NK-92 treated with Interleukin-12 subunit alpha and Interleukin-12 subunit beta, amount 100 ng/mL, for 24 hours (cell line): Measurements from ENCODE around the gene BAK1.
"Not testable (repeated sequence)": the region's sequence is repeated elsewhere in the genome, so short reads cannot be mapped to it uniquely, and the experiment has no call there.

Experiments
- DNase-seq: peaks from one replicate; lab custom pipeline; 2025; lab: John Stamatoyannopoulos, UW

Gene BAK1

DNA sequence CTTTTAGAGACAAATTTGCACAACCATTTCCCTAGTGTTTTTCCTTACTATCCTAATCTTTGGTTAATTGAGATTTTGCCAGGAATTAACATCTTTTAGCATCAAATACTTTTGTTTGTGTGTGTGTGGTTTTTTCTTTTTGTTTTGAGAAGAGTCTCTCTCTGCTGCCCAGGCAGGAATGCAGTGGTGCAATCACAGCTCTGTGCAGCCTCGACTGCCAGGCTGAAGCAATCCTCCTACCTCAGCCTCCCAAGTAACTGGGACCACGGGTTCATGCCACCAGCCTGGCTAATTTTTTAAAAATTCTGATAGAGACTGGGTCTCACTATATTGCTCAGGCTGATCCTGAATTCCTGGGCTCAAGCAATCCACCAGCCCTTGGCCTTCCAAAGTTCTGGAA lies 28.5 kb downstream of the BAK1 start:
- DNase-seq: no peak

DNA sequence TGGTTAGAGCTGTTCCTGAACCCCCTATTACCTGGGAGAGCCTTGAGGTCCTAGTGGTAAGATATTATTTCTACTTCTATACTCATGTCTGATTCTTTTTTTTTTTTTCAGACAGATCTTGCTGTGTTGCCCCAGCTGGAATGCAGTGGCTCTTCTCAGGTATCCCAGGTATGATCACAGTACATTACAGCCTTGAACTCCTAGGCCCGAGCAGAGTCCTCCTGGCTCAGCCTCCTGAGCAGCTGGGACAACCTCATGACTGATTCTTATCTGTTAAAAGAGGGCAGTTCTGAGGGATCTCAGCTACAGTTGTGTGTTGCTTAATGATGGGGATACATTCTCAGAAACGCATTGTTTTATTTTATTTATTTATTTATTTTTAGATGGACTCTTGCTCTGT lies 30.2 kb downstream of the BAK1 start:
- DNase-seq: no peak

DNA sequence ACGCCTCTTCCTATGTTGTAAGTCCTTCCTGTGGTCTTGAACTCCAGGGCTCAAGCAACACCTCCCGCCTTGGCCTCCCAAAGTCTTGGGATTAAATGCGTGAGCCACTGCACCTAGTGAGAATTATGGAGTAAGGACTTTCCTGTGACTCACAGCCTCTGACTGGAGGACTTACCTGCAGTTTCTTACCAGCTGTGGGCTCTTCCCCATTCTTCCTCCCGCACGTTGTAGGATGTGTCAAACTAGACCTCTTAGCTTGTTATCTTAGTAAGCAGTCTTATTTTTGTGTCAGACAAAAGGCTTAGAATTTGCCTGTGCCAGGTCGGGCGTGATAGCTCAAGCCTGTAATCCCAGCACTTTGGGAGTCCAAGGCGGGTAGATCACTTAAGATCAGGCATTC lies 30.9 kb downstream of the BAK1 start:
- DNase-seq: no peak

DNA sequence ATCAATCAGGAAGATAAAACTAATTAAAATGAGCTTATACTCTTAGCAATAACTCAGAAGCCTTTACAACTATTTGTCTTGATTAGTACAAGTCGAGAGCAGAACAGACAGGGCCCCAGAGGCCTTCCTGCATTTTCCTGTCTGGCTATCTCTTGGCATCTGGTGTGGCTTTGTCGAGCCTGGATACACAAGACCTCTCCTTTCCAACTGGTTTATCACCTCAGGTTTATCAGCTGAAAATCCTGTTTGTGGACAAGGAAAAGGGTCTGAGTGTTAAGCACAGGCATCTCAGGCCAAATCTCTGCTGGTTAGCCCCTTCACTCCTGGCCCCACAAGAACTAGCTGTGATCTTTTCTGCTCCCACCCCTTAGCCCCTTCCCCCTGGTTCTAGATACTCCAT lies 32.6 kb downstream of the BAK1 start:
- no peak for DNase-seq

DNA sequence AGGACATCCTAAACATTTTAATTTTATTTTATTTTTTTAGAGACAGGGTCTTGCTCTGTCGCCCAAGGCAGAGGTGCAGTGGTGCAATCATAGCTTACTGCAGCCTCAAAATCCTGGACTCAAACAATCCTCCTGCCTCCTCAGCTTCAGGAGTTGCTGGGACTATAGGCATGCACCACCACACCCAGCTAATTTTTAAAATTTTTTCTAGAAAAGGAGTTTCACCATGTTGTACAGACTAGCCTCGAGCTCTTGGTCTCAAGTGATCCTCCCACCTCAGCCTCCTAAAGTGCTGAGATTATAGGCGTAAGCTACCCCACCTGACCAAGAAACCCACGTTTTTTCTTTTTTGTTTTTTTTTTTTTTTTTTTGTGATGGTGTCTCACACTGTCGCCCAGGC lies 33.3 kb downstream of the BAK1 start:
- no peak for DNase-seq

DNA sequence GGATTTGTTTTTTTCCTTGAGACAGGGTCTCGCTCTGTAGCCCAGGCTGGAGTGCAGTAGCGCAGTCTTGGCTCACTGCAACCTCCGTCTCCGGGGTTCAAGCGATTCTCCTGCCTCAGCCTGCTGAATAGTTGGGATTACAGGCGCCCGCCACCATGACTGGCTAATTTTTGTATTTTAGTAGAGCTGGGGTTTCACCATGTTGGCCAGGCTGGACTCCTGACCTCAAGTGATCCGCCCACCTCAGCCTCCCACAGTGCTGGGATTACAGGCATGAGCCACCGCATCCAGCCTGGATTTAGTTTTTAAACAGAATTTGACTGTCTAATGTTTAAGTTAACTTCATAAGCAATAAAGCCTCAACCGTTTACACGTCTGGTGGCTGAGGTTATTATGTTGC lies 34.8 kb downstream of the BAK1 start:
- not testable (repeated sequence) for DNase-seq

DNA sequence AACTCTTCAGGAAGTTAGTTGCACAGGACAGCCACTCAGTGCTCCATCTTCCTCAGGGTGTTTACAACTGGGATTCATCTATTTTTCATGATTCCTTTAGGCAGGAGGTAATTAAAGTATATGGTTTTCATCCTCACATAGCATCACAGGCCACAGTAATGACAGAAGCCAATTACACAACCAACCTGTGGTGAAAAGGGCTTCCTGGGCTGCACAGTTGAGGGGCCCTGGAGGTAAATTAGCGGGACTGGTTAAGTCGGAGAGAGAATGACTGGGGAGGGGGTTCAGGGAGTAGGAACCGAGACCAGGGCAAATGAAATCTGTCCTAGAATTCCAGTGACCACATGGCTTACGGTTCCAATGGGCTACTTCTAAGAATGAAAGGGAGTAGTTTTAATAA lies 37.0 kb downstream of the BAK1 start:
- no peak for DNase-seq

DNA sequence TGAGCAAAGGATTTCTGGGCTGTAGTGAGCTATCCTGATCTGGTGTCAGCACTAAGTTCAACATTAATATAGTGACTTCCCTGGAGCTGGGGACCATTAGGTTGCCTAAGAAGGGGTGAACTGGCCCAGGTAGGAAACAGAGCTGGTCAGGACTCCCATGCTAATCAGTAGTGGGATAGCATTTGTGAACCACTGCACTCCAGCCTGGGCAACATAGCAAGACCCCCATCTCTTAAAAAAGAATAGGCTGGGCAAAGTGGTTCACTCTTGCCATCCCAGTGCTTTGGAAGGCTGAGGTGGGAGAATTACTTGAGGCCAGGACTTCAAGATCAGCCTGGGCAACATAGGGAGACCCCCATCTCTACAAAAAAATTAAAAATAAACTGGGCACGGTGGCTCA lies 39.3 kb downstream of the BAK1 start:
- DNase-seq: no peak

DNA sequence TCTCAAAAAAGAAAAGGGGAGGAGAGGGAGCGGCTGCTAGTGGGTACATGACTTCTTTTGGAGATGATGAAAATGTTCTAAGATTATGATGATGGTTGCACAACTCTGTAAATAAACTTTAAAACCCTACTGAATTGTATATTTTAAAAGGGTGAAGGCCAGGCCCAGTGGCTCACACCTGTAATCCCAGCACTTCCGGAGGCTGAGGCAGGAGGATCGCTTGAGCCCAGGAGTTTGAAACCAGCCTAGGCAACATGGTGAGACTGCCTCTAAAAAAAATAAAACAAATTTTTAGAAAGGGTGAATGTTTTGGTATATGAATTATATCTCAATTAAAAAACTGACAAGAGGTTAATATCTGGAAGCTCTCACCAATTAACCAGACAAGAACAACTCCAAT lies 45.4 kb downstream of the BAK1 start:
- no peak for DNase-seq

DNA sequence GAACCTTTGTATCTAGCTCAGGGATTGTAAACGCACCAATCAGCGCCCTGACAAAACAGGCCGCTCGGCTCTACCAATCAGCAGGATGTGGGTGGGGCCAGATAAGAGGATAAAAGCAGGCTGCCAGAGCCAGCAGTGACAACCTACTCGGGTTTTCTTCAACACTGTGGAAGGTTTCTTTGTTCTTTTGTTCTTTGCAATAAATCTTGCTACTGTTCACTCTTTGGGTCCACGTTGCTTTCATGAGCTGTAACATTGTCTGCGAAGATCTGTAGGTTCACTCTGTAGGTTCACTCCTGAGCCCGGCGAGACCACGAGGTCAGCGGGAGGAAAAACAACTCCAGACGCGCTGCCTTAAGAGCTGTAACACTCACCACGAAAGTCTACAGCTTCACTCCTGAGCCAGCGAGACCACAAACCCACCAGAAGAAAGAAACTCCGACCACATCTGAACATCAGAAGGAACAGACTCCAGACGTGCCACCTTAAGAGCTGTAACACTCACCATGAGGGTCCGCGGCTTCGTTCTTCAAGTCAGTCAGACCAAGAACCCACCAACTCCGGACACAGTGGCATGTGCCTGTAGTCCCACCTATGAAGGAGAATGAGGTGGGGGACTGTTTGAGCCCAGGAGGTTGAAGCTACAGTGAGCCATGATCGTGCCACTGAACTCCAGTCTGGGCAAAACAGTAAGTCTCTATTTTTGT lies 46.8 kb downstream of the BAK1 start:
- DNase-seq: not testable (repeated sequence)

DNA sequence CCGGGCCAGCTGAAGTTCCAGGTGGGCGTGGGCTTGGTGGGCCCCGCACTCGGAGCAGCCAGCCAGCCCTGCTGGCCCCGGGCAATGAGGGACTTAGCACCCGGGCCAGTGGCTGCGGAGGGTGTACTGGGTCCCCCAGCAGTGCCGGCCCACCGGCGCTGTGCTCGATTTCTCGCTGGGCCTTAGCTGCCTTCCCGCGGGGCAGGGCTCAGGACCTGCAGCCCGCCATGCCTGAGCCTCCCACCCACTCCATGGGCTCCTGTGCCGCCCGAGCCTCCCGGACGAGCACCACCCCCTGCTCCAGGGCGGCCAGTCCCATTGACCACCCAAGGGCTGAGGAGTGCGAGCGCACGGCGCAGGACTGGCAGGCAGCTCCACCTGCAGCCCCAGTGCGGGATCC lies 47.6 kb downstream of the BAK1 start:
- DNase-seq: not testable (repeated sequence)

DNA sequence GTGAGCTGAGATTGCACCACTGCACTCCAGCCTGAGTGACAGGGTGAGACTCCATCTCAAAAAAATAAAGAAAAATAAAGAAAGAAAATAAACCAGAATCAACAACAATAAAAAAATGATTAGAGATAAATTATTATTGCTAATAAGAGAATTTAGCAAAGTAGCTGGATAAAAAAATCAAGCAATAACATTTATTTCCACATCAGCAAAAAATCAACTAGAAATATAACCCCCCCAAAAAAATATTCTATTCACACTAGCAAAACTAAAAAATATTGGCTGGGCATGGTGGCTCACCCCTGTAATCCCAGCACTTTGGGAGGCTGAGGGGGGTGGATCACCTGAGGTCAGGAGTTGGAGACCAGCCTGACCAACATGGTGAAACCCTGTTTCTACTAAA lies 49.5 kb downstream of the BAK1 start:
- DNase-seq: not testable (repeated sequence)
